Adrenal gland (tissue), 5 donors: ENCODE data around the gene RARRES1.

ENCODE experiments used
- CTCF ChIP-seq, 6 experiments: fragments of 450-650 bp in 4 of 6; fragments of 200-600 bp in 2 of 6; sonication (generic) in 1 of 6; IDR thresholded peaks; 1 replicate in 5 of 6; 2 replicates in 1 of 6; pipeline versions ENCODE4 v1.5.1 to v1.8.0; 2016 to 2021; ENCODE audit warnings: antibody characterized with exemption in 6 of 6, mild to moderate bottlenecking in 2 of 6, moderate library complexity in 1 of 6
- POLR2A ChIP-seq, 2 donors: fragments of 450-650 bp; IDR thresholded peaks; one replicate each; pipeline ENCODE4 v1.6.1; 2017; ENCODE audit warnings: antibody characterized with exemption in 2 of 2, mild to moderate bottlenecking in 2 of 2, moderate library complexity in 1 of 2
- donor health status: DM: no; HTN: no; CAD: no.

DNA sequence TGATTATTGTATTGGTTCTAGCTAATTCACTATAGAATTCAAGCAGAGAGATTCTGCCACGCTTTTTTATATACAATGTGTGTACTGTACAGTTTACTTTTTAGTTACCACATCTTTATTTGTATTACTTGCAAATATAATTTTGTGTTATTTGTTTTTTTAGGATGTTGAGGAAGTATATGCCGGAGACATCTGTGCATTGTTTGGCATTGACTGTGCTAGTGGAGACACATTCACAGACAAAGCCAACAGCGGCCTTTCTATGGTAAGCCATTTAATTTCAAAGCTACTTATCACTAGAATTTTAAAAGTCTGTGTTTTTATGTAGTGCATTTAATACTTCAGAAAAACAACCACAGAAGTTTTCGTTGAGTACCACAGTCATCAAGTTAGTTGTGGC, 71.5 kb downstream of the RARRES1 start:
- TF ChIP-seq CTCF (IDR thresholded peaks at IDR 0.05) (no peak), POLR2A (IDR thresholded peaks at IDR 0.05) (no peak)
